ENCODE results near the gene HOXB4. TPM values are rescaled to one million over a fixed set of nuclear protein-coding genes. Genes with fewer than 3 reads are reported as not detected.
"Not testable (repeated sequence)": the region's sequence is repeated elsewhere in the genome, so short reads cannot be mapped to it uniquely, and the experiment has no call there.

Gene HOXB4
- total RNA-seq, 1 experiment from 2014 or later = 0.78 TPM

DNA sequence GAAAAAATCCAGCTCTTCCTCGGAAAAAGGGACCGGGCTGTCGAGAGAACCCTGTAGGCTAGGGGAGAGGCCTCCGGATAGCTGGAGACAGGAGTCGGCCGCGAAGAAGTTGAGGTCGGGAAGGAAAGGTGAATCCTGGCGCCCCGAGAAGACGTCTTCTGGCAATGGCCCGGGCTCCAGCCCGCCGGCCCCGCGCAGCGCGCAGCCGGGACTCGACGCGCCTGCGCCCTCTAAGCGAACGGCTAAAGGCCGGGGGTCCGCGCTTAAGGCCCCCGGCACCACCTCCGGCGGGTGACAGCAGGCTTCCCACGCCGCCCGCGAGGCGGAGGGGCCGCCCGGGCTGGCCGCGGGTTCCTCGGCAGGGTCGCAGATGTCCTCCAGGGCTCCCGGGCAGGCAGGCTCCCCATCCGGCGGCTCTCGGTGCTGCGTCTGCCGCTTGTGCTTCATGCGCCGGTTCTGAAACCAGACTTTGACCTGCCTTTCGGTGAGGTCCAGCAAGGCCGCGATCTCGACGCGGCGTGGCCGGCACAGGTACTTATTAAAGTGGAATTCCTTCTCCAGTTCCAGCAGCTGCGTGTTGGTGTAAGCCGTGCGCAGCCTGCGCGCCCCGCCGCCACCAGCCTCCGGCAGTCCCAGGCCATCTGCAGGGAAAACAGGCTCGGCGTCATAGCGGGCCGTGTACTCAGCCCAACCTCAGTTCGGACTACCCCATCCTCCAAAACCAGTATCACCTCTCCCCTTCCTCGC is 34.9 kb downstream of the HOXB4 start:
- no peak for DNase-seq (ENCODE audit: low spot score)
- in situ Hi-C loops (cut with HindIII; ENCODE audit: low sequenced_read_pairs) = no loop called here

DNA sequence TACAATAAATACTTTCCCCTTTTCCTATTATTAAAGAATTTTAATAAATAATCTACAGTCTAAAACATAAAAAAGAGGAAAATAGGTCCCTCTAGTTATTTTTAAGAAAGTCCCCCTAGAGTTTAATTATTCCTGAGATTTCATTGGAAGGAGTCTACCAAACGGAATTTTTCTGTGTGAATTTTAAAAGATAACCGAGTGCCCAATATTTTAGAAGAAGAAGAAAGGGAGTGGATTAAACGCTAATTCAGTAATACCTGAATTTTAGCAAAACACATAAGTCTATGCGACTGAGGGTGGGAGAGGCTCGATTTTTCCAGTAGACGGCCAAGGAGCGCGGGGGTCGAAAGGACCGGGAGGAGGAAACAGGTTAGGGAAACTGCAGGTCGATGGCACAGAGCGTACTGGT is 35.4 kb downstream of the HOXB4 start:
- in situ Hi-C loops (cut with HindIII; ENCODE audit: low sequenced_read_pairs) = no loop called here
- DNase-seq (ENCODE audit: low spot score) = no peak

DNA sequence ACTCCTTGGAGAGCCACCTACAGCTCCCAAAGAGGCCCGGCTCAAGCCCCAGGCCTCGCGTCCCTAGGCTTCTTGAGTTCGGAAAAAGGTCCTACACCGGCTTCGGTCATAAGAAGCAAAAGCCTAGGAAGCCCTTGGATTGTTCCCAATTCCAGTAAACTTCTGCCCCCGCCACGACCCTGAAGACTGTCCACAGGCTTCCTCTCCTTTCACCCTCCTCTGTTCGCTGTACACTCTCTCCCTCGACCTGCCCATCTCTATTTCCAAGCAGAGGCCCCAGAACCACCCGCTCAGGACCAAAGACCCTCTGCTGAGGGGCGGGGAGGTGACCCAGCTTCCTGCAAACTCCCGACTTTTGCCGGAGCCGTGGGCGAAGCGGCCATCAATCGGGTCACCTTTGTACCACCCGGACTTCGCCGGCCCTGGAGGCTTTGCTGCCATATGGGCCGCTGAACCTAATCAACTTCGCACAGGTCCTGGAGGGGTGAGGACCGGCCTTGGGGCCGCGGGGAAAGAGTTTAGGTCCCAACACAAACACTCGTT is 36.0 kb downstream of the HOXB4 start:
- no peak for DNase-seq (ENCODE audit: low spot score)
- in situ Hi-C loops (cut with HindIII; ENCODE audit: low sequenced_read_pairs) = no loop called here

DNA sequence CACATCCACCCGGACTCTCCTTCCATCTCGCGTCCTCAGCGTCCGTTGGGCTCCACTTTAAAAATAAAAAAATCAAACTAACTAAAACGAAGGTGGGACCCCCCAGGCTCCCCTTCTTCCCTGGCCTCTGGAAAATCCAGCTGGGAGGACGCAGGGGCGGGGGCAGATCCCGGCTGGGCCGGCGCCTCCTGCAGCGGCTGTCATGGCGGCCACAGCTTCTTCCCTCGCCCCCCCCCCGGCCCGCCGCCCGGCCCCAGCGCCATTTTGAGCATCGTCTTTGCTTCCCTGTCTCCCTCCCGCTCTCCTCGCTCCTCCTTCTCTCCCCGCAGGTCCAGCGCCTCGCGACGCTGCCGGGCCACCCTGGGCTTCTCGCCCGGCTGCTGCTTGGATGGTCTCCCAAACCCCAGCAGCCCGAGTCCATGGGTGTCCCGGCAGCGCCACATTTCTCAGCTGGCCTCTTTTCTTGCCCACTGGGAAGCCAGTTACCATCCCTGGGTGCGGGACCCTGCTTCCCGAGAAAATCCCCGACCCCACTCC is 36.5 kb downstream of the HOXB4 start:
- DNase-seq (ENCODE audit: low spot score) = no peak
- in situ Hi-C loops (cut with HindIII; ENCODE audit: low sequenced_read_pairs) = no loop called here

DNA sequence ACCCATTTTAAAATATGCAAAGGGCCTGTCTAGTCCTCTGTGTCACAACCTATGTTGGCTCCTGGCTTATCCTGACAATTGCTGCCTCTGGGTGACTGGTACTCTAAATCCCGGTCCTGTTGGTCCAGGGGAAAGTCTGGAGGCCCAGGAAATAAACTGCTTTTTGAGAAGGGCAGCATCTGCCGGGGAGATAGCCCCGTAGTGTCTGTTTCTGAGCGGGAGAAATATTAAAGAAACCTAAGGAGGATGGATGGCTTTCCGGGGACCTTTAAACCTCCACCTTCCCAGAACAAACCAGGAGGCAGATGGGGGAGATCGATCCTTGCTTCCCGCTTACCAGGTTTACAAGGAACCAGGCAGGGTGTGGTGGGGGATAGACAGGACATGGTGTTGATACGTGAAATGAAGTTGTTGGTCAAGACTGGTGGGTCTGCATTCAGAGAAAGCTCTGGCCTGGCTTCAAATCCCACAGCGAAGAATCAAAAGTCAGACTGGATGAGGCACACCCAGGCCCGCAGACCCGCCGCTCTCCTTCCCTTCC is 37.0 kb downstream of the HOXB4 start:
- DNase-seq (ENCODE audit: low spot score) = no peak
- in situ Hi-C loops (cut with HindIII; ENCODE audit: low sequenced_read_pairs) = no loop called here

DNA sequence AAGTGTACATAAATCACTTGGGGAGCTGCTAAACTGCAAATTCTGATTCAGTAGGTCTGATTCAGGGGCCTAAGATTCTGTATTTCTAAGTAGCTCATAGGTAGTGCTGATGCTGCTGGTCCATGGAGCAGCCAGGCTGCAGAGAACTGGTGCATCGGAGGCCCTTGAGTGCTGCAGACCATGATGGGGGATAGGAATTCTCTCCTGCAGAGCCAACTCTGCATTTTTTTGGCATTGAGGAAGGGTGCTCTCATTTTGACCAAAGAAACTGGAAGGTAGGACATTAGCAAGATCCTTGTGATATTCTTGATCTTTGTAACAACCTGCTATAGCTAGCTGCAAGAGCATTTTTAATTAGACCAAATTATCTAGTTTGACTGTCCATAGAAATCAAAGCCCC is 37.9 kb downstream of the HOXB4 start:
- in situ Hi-C loops (cut with HindIII; ENCODE audit: low sequenced_read_pairs) = no loop called here
- no peak for DNase-seq (ENCODE audit: low spot score)

DNA sequence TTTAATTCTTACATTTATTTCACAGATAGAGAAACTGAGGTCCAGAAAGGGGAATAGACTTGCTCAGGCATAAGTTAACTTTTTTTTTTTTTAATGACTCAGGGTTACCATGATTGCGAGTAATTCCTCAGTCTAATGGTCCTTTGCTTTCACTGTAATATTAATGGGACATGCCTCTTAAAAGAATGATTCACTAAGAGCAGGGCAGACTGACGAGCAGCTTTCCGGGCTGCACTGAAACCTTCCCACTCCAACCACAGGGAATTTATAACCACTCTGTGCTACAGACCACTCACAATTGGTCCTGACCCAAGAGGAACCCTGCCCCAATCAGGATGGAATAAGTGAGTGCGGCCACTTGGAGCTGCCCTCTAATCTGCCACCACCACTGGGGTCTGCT is 39.0 kb downstream of the HOXB4 start:
- DNase-seq (ENCODE audit: low spot score) = no peak
- in situ Hi-C loops (cut with HindIII; ENCODE audit: low sequenced_read_pairs) = no loop called here

DNA sequence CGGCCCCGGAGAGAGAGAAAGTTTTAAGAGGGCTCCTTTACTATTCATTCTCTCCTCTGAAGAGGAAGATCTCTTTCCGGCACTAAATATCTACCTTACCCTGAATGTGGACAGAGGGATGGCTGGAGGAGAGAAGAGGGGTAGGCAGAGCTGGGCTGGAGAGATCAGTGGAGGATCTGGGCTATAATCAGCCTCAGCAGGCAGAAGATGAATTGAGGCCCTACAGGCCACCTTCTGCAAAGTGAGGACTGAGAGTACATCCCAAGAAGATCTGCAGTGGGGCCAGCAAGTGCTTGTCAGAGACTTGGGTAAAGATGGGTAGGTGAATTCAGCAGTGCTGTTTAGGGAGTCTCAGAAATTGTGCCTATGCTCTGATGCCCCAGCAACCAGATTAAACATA is 40.8 kb downstream of the HOXB4 start:
- in situ Hi-C loops (cut with HindIII; ENCODE audit: low sequenced_read_pairs) = no loop called here
- DNase-seq (ENCODE audit: low spot score) = no peak

DNA sequence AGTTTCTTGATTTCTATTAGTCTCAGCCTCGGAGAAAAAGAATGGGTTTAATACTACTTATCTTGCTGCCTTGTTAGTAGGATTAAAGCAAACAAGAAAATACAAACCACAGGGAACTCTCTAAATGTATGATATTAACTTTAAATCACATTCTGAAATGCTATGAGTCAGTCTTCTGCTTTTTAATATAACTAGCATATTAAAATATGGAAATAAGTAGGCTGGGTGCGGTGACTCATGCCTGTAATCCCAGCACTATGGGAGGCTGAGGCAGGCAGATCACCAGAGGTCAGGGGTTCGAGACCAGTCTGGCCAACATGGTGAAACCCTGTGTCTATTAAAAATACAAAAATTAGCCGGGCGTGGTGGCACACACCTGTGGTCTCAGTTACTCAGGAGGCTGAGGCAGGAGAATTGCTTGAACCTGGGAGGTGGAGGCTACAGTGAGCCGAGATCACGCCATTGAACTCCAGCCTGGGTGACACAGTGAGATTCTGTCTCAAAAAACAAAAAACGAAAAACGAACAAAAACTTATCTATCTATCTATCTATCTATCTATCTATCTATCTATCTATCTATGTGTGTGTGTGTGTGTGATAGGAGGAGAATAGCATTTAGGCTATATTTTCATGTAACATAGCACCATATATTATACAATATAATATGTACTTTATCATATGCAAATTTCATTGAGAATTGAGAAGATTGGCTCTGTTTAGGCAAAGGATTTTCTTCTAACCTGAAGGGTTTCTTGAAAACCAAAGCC is 42.2 kb downstream of the HOXB4 start:
- in situ Hi-C loops (cut with HindIII; ENCODE audit: low sequenced_read_pairs); DNase-seq (ENCODE audit: low spot score): not testable (repeated sequence)

DNA sequence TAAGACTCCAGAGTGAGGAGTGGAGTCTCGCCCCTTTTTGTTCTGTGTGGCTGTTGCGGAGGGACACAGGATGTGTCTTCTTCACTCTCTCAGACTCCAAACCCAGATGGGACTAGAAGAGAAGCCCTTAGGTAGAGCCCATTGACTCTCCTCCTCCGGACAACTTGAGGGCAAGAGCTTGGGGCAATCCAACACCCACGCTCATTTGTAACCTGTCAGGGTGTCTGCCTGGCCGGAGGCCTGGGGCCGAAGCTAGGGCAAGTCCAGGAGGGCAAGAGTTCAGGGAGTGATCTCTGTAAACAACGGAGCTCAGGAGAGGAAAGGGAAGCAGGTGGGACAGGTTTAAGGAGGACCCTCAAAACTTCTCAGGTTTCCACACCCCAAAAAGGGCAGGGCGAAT is 45.9 kb downstream of the HOXB4 start:
- in situ Hi-C loops (cut with HindIII; ENCODE audit: low sequenced_read_pairs) = no loop called here
- no peak for DNase-seq (ENCODE audit: low spot score)

DNA sequence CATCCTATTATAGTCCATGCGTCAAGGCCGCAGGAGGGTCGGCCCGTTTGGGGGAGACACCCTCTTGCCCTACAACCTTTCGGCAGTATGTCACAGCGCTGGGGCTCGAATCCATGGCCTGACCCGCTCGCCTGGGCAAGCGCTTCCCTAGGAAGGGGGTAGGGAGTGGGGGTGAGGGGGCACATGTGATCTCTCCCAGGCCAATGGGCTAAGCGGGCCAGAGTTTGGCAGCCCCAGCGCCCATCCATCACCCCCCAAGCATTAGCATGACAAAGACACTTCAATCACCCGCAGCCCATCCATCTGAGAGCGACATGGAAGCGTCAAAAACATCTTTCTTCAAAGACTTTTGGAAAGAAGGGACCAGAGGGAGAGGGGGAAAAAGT is 47.3 kb downstream of the HOXB4 start, which contains the start of gene HOXB1:
TSS of gene HOXB1 (minus strand) at position 125 of the 386 bp plus-strand sequence. CDS start at position 18, 107 bp downstream.
- DNase-seq (ENCODE audit: low spot score) = no peak
- in situ Hi-C loops (cut with HindIII; ENCODE audit: low sequenced_read_pairs) = no loop called here

DNA sequence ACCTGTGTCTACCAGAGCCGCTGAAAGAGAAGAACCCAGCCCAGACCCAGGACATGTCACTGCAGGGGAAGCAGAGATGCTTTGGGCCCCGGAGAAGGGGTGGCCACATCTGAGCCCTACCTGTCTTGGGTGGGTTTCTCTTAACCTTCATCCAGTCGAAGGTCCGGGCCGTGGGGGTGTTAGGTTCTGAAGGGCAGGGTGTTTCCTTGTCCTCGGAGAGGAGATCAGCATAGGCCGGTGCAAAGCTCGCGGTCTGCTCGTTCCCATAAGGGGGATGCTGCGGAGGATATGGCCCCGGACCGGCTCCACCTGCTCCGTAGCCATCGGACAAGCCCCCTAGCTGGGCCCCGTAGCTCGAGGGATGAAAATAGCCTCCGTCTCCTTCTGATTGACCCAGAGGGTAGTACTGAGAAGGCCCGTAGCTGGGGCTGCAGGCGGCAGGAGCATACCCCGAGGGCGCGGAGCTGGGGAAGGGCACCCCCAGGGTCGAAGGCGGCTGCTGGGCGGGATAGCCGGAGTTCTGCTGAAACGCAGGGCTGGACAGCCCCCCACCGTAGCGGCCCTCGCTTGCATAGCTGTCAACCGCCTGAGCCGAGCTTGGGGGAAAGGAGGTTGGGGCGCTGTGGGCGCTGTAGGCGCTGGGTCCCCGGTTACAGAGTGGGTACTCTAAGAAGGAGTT is 47.8 kb downstream of the HOXB4 start:
- in situ Hi-C loops (cut with HindIII; ENCODE audit: low sequenced_read_pairs) = no loop called here

DNA sequence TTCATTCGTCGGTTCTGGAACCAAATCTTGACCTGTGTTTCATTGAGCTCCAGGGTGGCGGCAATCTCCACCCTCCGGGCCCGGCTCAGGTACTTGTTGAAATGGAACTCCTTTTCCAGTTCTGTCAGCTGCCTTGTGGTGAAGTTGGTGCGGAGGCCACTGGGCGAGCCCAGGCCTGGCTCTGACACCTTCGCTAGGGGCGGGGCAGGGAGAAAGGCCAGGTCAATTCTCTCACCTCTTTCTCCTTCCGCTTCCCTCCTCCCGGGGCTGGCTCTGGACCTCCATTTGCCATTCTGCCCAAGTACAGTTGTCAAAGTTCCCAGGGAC is 48.5 kb downstream of the HOXB4 start:
- in situ Hi-C loops (cut with HindIII; ENCODE audit: low sequenced_read_pairs) = no loop called here
- DNase-seq (ENCODE audit: low spot score) = no peak

More for the DNA sequence above, 47.8 kb downstream of the HOXB4 start:
- DNase-seq (ENCODE audit: low spot score) = no peak

DNA sequence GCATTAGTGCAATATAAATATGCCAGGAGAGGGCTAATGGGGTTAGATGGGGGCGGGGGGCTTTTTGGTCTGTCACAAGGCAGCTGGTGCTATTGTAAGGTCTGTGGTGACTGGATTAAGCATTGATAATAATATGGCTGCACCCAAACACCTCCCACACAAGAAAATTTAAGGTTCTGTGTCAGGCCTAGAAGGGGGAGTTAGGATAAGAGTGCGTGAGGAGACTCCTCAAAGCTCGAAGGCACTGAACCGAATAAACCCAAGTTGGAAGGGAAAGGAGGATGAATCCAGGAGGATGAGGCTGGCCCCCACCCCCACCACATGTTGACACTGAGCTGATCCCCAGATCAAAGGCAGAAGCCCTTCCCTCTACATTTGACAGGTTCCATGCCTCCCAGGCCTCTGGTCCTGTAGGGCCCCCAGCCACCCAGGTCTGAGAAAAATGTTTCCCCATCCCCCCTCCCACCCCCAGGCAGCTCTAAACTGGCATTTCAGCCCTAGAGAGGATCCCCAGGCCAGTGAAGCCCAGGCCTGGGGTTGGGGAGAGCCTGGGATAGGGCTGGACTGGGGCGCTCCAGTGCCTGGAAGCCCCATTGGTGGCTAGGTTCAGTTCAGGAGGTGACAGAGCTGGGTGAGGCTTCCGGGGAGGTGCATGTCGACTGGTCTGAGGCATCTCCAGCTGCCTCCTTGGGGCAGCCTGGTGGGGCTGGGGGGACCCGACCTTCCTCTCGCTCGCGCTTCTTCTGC is 49.0 kb downstream of the HOXB4 start:
- in situ Hi-C loops (cut with HindIII; ENCODE audit: low sequenced_read_pairs) = no loop called here
- DNase-seq (ENCODE audit: low spot score) = no peak

DNA sequence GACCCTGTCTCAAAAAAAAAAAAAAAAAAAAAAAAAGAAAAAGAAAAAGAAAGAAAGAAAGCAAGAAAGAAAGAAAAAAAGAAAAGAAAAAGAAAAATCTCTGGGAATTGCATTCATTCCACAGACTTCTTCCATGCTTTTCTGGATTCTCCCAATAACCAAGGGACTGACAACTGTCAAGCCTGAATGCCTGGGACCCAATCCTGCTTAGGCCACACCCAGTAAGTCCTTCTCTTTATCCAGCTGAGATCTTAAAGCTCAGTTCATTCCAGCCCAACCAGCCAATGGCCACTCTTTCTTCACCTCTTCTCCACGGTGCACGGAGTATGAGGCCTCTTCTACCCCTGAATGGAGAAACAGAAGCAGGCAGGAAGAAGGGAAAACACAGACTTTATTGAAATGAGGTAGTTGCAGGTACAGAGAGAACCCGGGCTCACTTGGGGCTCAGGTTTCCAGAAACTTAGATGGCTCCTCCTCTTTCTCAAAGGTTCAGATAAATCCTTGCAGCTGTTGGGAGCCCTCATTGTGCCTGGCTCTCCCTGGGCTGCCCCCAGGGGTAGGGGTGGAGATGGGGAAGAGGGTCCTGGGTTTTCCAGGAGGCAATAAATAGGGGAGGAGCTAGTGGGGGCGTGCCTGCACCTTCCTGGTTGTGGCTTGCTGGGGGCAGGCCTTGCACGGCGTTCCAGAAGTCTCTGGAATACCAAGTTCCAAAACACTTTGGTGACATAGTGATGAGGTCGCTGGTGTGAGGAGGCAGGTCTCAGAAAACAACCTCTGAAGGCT is 49.8 kb downstream of the HOXB4 start:
- in situ Hi-C loops (cut with HindIII; ENCODE audit: low sequenced_read_pairs) = no loop called here
- DNase-seq (ENCODE audit: low spot score) = no peak

DNA sequence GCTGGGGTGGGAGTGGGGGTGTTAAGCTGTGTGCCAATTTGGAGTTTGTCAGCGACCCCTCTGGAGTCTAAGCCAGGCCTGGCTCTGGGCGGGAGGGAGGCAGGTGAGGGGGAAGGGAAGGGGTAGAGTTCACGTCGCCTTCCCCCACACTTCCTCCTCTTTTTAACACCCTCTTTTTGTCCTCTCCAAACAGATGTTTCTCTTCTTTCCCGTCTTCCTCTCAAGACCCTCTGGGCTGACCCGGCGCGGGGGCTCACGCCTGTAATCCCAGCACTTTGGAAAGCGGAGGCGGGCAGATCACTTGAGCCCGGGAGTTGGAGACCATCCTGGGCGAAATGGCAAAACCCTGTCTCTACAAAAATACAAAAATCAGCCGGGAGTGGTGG is 50.6 kb downstream of the HOXB4 start:
- in situ Hi-C loops (cut with HindIII; ENCODE audit: low sequenced_read_pairs) = no loop called here
- no peak for DNase-seq (ENCODE audit: low spot score)

DNA sequence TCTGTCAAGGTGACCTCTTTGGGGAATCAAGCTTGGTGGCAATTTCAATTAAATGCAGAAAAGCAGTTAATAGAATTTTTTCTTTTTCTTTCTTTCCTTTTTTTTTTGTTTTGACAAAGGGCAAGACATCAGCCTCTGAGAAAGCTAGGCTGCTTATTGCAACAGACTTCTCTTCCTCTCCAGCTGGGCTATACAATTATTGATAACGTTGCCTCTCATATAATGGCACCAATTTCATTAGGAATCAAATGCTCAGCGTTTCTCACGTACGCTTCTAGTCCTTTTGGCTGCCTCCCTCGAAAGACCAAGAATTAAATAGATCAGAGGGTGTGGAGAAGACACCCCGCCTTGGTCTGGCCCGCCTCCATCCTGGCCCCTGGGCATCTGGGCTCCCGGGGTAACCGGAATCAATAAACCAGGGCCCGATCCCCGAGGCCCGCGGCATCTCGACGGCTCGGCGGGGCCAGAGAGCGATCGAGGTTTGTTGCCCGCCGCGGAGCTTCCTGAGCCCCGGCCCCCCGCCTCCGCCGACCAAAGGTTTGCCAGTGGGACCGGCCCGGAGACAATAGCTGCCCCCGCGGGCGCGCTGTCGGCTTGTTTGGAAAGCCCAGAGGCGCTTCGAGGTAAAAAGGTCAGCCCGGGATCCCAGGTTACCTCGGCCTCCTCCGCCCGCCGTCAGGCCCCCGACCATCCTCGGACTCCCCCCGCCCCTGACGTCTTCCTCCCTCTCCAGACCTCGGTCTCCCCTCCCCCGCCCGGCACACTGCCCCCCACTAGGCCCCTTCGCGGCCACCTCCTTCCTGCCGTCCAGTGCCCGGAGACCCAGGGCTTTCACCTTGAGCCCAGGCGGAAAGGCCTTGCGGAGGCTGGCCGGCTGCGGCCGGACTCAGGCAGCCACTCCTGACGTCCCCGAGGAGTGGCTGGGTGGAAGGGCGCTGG is 51.3 kb downstream of the HOXB4 start:
- no peak for DNase-seq (ENCODE audit: low spot score)
- in situ Hi-C loops (cut with HindIII; ENCODE audit: low sequenced_read_pairs) = no loop called here

All from G401 (cell line).